Left forelimb (tissue), 1 donor: Measurements from ENCODE around the gene STIL.
"Not testable (repeated sequence)": the region's sequence is repeated elsewhere in the genome, so short reads cannot be mapped to it uniquely, and the experiment has no call there.

Experiments used
- DNase-seq: peaks from one replicate; pipeline ENCODE4 v3.0.0-alpha.2; 2018; ENCODE audit warnings: low spot score

STIL gene

GRCh38 chr1:47313915-47314664 lies at the start of gene STIL:
Gene STIL (minus strand): TSS chr1:47314147. CDS start chr1:47310319, 3,828 bp downstream.
- peak; percentile 97 for DNase-seq

GRCh38 chr1:47362828-47363227 lies 48.9 kb upstream of the STIL start:
- DNase-seq = no peak

- DNase-seq = no peak
Measured at GRCh38 chr1:47361380-47361779, 47.4 kb upstream of the STIL start.

- DNase-seq = no peak
Measured at GRCh38 chr1:47351305-47351704, 37.4 kb upstream of the STIL start.

- no peak for DNase-seq
Measured at GRCh38 chr1:47348246-47348645, 34.3 kb upstream of the STIL start.

GRCh38 chr1:47347735-47348134 lies 33.8 kb upstream of the STIL start:
- DNase-seq = no peak

GRCh38 chr1:47346979-47347378 lies 33.0 kb upstream of the STIL start:
- not testable (repeated sequence) for DNase-seq

- no peak for DNase-seq
Measured at GRCh38 chr1:47340227-47340626, 26.3 kb upstream of the STIL start.

GRCh38 chr1:47338249-47339077 lies 24.5 kb upstream of the STIL start:
- no peak for DNase-seq

- no peak for DNase-seq
Measured at GRCh38 chr1:47337350-47337749, 23.4 kb upstream of the STIL start.

- no peak for DNase-seq
Measured at GRCh38 chr1:47334765-47335435, 21.0 kb upstream of the STIL start.

- peak; percentile 90 for DNase-seq
Measured at GRCh38 chr1:47333922-47334764, 20.2 kb upstream of the STIL start.

- DNase-seq = peak; percentile 88
Measured at GRCh38 chr1:47333578-47333921, 19.6 kb upstream of the STIL start, which contains the start of gene CMPK1. Gene CMPK1 (plus strand): TSS chr1:47333790. CDS start chr1:47333946, 156 bp downstream.

GRCh38 chr1:47332779-47333577 lies 19.0 kb upstream of the STIL start:
- DNase-seq = no peak

GRCh38 chr1:47331875-47332274 lies 17.9 kb upstream of the STIL start:
- no peak for DNase-seq

GRCh38 chr1:47330212-47330611 lies 16.3 kb upstream of the STIL start:
- DNase-seq = no peak

- no peak for DNase-seq
Measured at GRCh38 chr1:47328992-47329391, 15.0 kb upstream of the STIL start.

GRCh38 chr1:47326271-47326670 lies 12.3 kb upstream of the STIL start:
- DNase-seq = no peak

GRCh38 chr1:47325528-47325927 lies 11.6 kb upstream of the STIL start:
- DNase-seq = no peak

- no peak for DNase-seq
Measured at GRCh38 chr1:47324682-47325081, 10.7 kb upstream of the STIL start.

GRCh38 chr1:47323599-47324031 lies 9.7 kb upstream of the STIL start:
- no peak for DNase-seq
